ENCODE data around the gene EEF1AKMT1.

EEF1AKMT1 gene, protein sequence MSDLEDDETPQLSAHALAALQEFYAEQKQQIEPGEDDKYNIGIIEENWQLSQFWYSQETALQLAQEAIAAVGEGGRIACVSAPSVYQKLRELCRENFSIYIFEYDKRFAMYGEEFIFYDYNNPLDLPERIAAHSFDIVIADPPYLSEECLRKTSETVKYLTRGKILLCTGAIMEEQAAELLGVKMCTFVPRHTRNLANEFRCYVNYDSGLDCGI

DNA sequence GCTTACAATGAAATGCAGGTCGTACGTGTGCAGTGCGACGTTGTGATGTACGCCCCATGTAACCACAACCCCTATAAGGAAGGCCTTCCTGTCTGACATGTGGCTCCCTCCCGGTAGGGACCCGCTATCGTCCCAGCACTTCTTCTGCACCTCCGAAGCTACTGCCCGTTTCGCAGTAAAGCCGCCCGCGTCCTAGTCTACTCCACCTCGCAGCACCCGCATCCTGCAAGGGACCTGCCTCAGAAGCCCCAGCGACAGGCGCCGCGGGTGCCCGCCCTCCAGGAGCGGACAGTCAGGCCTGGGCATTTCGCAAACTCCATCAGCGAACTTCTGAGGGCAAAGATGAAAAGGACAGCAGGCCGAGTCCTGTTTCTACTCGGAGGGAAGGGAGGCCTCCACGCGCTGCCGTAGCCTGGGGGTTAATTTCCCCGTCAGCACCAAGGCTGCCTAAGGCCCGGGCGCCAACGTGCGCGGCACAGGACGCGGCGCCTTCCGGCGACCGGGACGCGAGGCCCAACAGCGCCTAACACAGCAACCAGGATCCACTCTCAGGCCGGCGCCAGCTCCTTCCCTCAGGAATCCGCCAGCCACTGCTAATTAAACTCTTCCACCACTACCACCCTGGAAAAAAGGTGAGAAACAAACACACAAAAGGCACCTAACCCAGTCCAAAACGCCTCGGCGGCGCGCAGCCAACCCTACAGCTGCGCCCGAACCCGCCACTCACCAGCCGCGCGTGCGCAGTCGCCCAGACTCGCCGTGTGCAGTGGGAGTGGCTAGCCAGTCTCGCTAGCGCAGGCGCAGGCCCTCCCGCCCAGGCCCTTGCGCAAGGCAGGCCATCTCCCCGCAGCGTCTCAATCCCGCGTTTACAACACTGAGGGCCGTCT lies at the start of gene EEF1AKMT1:
TSS of gene EEF1AKMT1 (minus strand) at position 768 of the 887 bp plus-strand sequence. CDS start 16,363 bp downstream, outside the sequence.
- peak; percentile 83 to 95 (median 91) for DNase-seq (ENCODE audit: low read depth in 3 of 3, low spot score in 1 of 3)

DNA sequence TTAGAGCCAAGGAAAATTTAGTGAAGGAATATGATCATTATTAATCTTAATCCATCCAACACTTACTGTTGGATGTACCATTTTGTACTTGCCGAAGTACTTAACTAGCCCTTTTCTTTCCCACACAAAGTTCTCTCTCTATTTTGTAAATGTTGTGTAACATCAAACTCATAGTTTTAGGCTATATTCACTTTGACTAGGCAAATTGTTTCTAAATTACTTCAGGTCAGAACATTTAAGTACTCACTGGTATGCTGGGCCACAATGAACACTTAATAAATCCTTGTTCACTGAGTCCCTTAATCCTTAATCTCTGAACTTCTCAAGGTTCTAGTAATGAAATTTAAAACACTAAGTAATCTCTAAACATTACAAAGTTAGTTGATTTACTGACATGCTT lies 49.3 kb upstream of the EEF1AKMT1 start:
- DNase-seq (ENCODE audit: low read depth in 3 of 3, low spot score in 1 of 3): no peak

DNA sequence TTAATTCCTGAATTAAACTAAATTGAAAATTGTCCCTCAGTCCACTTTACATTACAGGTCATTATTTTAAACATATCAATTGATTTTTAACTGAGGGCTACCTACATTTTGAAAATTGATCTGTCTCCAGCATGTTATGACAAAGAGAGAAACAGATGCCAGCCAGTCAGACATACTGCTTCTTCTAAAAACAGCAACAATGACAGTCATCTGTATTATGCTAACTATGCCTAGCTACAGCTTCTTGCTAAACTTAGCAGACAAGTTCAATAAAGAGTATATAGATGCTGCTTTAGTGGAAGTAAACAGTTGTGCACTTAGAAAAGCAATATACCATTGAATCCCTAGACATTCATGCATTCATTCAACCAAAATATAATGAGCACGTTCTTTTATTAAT lies 48.6 kb upstream of the EEF1AKMT1 start:
- no peak for DNase-seq (ENCODE audit: low read depth in 3 of 3, low spot score in 1 of 3)

DNA sequence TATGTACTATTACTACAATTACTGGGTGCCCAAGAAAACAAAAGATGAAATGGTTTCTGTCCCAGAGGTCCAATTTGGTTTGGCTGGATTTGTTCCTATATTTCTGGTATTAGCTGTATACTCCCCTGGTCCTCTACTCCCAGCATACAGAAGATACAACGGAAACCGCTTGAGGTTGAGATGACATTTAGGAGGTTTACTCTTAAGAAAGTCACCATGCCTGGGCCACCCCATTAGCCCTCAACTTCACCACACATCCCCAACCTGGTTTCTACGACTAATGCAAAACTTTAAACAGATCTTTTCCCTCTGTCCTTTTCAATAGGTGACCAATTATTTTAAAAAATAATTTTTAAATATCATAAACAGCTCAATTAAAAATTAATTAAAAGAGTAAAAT lies 46.0 kb upstream of the EEF1AKMT1 start:
- no peak for DNase-seq (ENCODE audit: low read depth in 3 of 3, low spot score in 1 of 3)

DNA sequence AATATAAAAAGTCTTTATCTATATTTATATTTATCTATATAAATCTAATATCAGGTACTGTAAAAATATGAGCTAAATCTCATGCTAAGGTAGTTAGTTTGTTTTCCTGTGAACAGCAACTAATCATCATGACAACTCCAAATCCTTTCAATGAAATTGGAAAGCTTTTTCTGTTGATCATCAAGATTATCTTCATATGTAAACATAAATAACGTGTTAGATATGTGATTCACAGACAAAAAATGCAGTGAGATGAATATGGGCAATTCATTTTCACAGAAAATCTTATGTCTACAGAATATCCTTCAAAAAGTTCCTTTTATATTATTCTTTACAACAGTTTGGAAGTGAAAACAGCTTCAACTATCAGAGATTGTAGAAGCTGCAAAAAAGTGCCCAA lies 41.7 kb upstream of the EEF1AKMT1 start:
- no peak for DNase-seq (ENCODE audit: low read depth in 3 of 3, low spot score in 1 of 3)

DNA sequence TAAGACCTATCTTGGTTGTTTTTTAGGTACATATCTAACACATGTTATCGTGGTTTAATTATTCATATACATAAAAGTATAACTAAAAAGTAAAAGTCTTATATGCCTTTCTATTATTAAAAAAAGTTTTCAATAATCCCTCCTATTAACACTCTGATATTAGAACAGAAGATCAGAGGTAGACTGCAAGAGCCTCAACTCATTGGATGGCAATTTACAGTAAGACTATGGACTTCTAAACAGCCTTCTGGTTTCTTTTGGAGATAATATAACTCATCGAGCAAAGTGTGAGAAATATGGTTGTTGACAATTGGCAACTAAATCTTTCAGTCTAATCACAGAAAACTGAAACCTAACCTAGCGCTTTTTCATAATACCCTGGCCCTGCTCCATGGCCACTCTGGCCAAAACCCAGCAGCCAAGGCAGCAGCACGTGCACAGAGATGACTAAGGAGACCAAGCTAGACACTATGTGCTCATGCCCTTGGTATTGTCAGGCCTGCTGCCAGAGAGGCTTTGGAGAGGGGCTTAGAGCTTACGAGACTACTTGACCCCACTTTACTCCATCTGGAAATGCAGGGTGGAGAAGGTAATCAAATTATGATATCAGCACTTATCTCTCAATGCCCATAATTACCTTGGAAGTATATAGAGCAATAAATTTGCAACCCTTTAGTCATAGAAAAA lies 40.6 kb upstream of the EEF1AKMT1 start:
- DNase-seq (ENCODE audit: low read depth in 3 of 3, low spot score in 1 of 3): no peak

DNA sequence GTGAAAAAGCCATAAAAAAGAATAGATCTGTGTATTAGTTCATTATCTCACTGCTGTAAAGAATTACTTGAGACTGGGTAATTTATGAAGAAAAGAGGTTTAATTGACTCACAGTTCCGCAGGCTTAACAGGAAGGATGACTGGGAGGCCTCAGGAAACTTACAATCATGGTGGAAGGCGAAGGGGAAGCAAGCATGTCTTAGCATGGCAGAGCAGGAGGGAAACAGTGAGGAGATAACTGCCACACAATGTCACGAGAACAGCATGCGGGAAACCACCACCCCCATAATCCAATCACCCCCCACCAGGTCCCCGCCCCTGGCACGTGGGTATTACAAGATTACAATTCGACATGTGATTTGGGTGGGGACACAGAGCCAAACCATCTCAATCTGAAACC lies 39.1 kb upstream of the EEF1AKMT1 start:
- no peak for DNase-seq (ENCODE audit: low read depth in 3 of 3, low spot score in 1 of 3)

DNA sequence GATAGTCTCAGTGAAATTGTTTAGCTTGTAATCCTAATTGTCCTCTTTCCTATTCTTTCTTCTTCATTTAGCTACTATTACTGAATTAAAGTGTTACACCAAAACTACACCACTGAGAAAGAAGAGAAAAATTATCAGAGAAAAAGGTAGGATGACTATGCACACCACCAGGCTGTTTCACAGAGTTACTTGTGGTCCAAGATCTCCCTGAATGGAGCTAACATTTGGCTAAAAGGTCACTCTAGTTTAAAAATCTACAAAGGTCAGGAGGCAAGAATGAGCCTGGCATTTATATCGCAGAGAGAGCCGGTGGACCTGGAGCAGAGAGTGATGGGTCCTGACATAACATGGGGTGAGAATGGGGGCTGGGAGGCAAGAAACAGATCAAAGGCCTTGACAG lies 37.0 kb upstream of the EEF1AKMT1 start:
- DNase-seq (ENCODE audit: low read depth in 3 of 3, low spot score in 1 of 3): no peak

DNA sequence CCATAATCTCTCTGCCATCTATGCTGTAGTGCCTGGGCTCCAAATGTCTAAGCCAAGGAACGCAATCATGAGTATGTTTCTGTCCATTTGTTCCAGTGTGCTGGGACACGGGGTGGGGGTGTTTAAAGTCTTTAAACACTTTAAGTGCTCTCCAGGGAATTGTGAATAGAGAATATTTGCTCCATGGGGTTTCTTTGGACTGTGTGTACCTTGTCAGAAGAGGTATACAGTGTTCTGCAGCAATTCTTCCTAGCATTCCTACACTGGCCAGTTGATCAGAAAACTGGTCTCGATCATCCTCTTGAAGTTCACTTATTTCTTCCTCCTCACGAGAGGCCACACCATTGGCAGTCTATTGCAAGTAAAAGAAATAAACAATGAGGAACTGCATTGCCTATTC lies 35.1 kb upstream of the EEF1AKMT1 start:
- no peak for DNase-seq (ENCODE audit: low read depth in 3 of 3, low spot score in 1 of 3)

DNA sequence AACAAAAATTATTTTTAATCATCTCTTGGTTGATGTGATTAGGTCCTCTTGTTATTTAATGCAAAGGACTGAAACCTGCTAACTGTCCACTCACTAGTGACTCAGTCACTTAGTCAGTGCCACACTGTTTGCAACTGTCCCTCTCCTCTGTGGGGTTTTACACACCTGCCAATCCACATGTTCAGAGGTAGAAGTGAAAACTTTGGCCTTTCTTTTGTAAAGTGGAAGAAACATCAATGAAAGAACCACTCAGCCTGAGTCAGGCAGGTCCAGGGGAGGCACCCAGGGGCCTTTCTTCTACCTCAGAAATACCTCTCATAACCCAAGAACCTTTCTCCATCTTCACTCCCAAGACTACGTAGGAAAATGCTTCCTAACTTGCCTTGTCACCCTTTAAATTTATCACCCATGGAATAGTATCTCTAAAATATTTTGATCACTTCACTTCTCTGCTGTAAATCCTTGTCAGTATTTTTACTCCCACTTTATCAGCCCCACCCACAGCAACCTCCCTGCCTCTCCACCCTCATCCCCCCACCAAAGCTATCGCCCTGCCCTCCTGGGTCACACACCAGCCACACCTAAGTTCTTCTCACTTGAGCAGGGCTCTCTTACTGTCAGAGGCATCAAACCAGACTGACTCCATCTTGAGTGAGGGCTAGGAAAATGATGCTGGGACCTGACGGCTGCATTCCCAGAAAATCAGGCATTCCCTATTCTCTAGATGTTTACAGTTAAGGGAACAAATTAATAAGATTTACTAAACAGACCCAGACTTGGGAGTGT lies 29.6 kb upstream of the EEF1AKMT1 start:
- no peak for DNase-seq (ENCODE audit: low read depth in 3 of 3, low spot score in 1 of 3)

DNA sequence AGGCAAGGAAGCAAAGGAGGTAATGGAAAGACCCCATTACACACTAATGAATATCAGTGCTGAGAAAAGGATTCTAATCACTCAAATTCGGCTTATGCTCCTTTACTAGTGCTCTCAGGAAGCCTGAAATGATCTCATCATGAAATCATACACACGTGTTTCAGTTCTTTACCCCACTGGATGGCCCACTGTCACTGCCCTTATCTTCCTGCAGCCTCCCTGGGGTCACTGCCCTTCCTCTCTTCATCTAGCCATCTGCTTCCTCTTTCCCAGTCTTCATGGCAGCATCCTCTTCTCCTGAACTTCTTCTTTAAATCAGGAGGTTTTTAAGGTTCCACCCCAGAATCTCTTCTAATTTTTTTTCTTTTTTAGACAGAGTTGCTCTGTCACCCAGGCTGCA lies 27.9 kb upstream of the EEF1AKMT1 start:
- no peak for DNase-seq (ENCODE audit: low read depth in 3 of 3, low spot score in 1 of 3)

DNA sequence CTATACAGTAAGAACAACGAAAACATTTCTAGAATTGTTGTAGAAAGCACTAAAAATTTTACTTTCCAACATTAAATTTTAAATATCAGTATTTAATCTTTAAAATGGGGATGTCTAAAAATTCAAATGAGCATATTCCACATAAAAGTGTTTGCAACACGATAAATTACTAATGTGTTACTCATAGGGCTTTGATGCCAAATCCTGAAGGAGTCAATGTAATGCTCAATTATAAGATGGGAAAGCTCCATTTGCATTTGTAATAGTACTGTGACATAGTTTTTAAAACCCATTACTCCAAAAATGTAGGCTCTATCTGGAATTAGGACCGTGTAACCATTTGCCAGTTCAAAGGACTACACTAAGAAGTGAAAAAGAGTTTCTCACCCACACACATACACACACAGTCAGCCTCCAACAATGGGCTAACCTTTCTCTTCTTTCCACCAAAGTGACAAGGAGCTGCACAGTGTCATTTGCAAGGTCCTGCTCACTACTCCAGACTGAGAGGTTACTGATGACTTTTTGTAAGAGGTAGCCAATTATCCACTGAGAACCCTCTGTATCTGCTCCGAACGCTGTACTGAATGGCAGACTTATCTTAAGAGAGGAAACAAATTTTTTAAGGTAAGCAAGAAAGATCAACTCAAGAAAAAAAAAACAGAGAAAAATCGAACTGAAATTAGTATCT lies 26.1 kb upstream of the EEF1AKMT1 start:
- no peak for DNase-seq (ENCODE audit: low read depth in 3 of 3, low spot score in 1 of 3)

DNA sequence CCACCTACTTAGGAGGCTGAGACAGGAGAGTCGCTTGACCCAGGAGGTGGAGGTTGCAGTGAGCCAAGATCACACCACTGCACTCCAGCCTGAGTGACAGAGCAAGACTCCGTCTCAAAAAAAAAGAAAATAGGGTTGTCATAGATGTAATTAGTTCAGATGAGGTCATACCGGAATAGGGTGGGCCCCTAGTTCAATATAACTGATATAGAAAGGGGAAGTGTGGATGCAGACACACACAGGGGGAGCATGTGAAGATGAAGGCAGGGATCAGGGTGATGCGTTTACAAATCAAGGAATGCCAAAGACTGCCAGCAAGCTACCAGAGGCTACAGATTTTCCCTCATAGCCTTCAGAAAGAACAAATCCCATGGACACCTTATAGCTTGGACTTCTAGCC lies 24.3 kb upstream of the EEF1AKMT1 start:
- no peak for DNase-seq (ENCODE audit: low read depth in 3 of 3, low spot score in 1 of 3)

DNA sequence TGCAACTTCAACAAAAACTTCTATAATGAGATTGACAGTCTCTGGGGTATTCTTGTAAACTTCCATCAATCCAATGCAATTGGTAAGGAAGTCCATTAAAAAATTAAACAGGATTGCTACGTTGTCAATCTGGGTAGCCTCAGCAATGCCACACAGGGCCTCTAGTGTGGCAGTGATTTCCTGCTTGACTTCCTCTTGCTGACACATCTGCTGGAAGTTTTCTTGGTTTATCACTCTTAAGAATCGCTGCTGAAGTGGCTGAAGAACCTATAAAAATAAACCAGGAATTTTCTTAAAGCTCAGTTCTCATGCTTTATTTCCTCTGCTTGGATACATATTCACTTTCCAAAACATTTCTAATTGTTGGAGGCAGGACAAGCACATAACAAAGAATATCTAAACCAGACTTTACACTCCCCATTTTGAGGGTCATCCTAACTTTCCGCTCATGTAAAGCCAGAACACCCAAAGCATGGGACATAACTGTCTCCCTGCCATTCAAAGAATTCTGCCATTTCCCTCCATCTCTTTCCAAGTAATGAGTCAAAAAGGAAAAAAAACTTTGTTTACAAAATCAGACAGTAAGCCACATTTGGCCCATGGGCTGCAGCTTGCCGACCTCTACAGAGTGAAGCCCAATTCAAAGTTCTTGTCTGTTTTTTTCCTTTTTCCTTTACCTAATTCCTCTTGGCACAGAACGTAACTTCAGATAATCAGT lies 23.2 kb upstream of the EEF1AKMT1 start:
- no peak for DNase-seq (ENCODE audit: low read depth in 3 of 3, low spot score in 1 of 3)

DNA sequence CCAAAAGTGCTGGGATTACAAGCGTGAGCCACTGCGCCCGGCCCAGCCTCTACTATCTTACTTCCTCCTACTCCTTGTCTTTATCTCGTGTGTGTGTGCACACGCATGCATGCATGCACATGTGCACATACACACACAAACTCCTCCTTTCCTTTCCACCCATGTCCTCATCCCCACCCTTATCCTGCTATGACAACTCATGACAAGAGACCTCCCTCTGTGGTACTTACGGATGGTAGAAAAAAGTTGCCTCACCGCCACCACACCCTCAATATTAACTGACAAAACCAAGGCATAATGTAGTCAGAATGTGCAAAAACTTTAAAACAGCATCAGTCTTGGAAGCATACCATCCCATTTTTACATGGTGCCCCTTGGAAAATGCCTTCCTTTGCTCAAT lies 15.9 kb upstream of the EEF1AKMT1 start:
- no peak for DNase-seq (ENCODE audit: low read depth in 3 of 3, low spot score in 1 of 3)

DNA sequence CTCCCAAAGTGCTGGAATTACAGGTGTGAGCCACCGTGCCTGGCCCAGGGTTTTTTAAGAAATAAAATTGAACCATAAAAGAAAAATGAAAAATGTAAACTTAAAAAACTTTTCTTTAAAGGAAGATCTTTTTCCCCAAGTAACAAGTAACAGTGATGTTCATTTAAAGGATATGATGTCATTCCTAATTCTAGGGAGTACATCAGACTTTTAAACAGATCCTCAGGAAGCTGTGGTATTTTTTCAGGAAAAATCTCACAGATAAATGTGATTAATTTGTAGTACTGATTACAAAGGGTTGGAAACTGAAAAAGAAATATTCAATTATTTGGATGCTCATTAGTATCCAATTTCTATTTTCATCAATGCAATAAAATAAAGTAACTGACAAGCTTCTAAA lies 14.6 kb upstream of the EEF1AKMT1 start:
- no peak for DNase-seq (ENCODE audit: low read depth in 3 of 3, low spot score in 1 of 3)

DNA sequence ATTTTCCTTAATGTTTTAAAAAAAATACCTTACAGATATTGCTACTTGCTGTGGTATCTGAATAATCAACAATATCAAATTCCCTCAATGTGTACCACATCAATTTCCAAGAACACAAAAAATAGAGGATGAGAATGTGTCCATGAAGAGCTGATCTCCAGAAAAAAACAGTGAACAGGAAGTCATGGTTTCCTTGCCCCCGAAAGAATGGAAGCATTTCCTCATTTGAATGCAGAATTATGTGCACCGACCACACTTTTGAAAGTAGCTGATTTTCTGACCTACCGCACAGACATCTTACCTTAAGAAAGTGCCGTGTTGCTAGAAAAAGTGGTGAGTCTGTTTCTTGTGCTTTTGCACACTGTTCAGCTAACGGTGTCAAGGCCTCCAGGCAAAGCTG lies 13.4 kb upstream of the EEF1AKMT1 start:
- no peak for DNase-seq (ENCODE audit: low read depth in 3 of 3, low spot score in 1 of 3)

DNA sequence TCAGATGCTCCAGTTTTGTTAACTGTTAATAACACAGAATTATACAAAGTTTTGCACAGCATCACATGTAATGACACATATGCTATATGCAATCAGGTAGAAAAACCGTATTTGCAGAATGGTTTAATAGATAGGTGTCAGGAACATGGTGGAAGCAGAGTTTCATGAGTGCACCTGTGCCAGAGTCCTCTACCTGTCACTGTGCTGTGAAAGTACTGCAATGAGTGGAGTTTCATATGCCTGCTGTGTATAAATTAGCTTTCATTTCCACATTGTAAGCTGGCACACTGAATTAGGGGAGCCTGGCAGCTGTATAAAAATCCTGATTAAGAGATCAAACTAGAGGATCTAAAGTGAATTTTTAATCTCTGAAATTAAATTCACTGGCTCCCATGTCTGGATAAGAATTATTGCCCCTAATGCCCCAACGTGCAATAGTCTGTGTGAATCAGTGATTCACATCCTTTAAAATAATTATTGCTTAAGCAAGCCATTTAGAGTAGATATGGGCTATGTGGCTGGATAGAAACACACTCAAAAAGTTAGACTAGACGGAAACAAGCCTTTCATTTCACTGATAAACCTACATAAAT lies 8.5 kb upstream of the EEF1AKMT1 start:
- DNase-seq (ENCODE audit: low read depth in 3 of 3, low spot score in 1 of 3): no peak

DNA sequence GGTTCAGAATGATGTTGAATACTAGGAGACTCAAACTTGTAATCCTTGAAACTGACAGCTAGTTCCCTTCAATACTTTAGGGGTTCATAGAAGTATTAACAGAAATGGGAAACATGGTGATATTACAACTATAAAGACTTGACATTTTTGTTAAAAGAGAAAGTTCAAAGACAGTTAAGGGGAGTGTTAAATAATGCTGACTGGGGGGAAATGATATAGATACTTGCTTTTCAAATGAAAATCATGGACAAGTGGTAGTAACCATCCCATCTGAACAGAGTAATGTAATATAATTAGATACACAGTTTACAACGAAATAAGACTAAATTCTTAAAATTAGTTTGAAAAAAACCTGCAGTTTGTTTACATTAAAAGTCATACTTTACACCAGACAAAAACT lies 6.6 kb upstream of the EEF1AKMT1 start:
- DNase-seq (ENCODE audit: low read depth in 3 of 3, low spot score in 1 of 3): no peak

DNA sequence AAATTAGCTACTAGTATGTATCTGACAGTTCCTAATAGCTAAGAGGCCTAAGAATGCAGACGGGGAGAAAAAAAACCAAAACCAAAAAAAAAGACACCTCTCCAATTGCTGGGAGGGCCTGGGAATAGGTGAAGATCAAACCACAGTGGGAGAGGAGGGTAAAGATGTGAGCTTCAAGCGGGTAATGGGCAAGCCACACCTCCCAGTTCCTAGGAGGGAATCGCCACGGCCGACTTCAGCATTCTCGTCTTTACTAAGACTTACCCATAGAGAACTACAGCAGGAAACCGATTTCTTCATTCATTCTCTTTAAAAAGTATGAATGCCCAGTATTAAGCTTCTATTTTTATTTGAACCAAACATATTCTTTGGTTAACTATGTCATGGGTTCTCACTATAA lies 5.6 kb upstream of the EEF1AKMT1 start:
- no peak for DNase-seq (ENCODE audit: low read depth in 3 of 3, low spot score in 1 of 3)
